Activated effector memory CD4-positive, alpha-beta T cell treated with anti-CD3 and anti-CD28 coated beads, Interleukin-2, amount 50 U/mL, for 16 hours (primary cell): ENCODE measurements around the gene GNAZ.
"Not testable (repeated sequence)": the region's sequence is repeated elsewhere in the genome, so short reads cannot be mapped to it uniquely, and the experiment has no call there.

Source experiments
- DNase-seq: peaks from one replicate; pipeline ENCODE4 v3.0.0-alpha.2; 2020

Gene GNAZ

GRCh38 chr22:23070418-23071229 is at the start of gene GNAZ:
Gene GNAZ (plus strand): TSS chr22:23070519. CDS start chr22:23095696, 25,177 bp downstream.
- peak; percentile 66 for DNase-seq

GRCh38 chr22:23020659-23021293 is 49.5 kb upstream of the GNAZ start:
- DNase-seq: no peak

GRCh38 chr22:23021660-23022353 is 48.5 kb upstream of the GNAZ start:
- DNase-seq: not testable (repeated sequence)

DNA sequence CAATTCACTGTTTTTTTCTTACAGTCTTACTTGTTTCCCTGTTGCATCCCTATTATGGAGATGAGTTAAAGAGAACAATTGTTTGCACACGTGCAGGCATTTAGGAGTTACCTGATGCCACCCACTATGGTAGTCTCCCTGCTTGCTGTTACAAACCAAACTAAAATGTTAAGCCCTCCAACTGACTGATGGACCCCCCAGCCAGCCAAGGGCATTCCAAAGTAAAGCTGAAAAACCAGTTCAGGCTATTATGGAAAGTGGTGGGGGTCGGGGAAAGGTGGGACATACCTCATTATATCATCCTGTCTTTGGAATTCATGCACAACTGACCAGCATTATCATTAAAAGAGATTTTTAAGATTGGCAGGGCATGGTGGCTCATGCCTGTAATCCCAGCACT is 47.0 kb upstream of the GNAZ start:
- no peak for DNase-seq

GRCh38 chr22:23026777-23027176 is 43.5 kb upstream of the GNAZ start:
- DNase-seq: no peak

DNA sequence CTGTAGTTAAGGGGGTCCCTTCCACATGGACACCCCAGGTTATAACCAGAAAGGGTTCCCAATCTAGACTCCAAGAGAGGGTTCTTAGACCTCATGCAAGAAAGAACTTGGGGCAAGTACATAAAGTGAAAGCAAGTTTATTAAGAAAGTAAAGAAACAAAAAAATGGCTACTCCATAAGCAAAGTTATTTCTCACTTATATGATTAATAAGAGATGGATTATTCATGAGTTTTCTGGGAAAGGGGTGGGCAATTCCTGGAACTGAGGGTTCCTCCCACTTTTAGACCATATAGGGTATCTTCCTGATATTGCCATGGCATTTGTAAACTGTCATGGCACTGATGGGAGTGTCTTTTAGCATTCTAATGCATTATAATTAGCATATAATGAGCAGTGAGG is 42.5 kb upstream of the GNAZ start:
- not testable (repeated sequence) for DNase-seq

GRCh38 chr22:23029521-23030228 is 40.6 kb upstream of the GNAZ start:
- no peak for DNase-seq

GRCh38 chr22:23031381-23031780 is 38.9 kb upstream of the GNAZ start:
- no peak for DNase-seq

- DNase-seq: no peak
These were observed 38.5 kb upstream of the GNAZ start for GRCh38 chr22:23031786-23032185.

DNA sequence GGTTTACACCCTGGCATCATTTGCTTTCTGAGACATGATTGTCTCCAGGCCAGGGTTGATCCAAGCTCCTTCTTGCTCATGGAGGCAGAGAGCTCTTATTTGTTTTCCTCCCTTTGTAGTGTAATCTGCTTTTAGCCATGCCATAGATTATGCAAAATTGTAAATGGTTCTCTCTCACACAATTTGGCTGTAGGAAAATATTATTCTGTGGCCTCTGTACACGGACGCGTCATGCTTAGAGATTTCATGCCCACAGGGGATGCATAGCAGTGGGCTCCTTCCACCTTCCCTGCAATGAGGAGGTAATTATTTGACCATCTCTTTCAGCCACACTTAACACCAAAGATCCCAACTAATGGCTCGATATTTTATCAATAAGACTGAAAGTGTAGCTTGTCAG is 37.7 kb upstream of the GNAZ start:
- DNase-seq: no peak

DNA sequence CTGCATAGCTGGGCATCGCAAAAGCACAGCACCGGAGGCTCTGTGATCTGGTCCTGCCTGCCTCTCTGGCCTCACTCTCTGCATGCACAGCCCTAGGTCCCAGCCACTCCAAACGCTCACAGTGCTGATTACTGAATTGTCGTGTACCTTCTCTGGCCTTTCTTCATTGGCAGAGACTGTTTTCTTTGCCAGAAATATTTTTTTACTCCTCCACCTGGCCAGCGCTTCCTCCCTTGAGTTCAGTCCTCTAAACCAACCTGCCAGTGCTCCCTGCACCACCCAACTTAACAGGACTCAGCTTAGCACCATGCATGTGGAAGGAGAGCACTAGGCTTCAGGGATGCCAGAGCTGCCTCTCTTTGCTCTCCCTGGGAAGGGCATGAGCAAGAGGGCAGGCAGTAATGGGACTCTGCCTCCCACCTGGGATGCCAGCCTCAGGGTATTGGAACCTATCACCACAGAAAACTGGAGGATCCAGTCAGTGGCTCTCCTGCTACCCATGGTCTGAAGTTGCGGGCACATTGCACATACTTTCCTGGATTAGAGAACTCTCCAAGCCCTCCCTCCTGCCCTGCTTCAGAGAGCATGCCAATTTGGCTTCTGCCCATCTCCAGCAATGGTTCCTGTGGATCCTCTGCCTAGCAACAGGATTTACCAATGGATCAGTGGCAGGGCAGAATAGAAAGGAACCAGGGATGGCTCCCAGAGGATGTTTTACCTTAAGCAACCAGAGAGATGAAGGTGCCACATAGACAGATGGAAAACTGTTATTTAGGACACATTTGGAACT is 37.0 kb upstream of the GNAZ start:
- no peak for DNase-seq

DNA sequence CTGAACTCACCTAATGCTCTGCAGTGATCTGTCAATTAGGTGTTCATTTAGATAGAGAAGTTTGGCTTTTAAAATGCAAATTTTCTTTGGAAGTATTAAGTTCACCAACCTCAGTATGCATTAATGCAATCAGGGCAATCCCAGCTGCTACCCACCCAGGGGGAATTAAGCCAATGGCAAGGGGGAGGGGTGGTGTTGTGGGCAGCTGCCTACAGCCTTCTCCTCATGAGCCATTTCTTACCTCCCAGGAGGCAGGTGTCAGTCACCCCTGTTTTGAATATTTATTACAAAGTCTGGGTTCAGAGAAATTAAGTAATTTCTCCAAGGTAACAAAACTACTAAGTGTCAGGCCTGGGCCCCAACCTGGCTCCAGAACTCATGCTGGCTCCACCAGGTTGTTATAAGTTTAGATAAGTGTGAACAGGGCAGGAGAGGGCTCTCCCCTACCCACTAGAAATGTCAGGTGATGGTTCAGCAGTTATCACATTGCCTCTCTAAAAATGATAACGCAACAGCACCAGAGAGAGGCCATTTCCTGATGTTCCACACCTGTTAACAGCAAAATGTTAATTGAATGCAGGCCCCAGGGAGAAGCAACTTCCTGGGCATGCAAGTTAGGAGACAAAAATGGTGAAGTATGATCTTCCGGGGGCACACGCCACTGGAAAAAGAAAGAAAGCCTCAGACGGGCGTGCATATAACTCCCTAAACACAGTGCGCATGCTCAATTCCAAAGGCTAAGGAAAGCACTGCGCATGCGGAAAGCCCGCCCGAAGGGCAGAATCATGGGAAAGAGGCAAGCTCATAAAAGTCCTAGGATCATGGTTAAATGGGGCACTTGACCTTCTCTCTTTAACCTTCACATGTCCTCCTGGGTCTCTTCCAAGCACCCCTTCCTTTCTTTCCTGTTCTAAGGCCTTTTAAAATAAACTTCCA is 35.4 kb upstream of the GNAZ start:
- no peak for DNase-seq

DNA sequence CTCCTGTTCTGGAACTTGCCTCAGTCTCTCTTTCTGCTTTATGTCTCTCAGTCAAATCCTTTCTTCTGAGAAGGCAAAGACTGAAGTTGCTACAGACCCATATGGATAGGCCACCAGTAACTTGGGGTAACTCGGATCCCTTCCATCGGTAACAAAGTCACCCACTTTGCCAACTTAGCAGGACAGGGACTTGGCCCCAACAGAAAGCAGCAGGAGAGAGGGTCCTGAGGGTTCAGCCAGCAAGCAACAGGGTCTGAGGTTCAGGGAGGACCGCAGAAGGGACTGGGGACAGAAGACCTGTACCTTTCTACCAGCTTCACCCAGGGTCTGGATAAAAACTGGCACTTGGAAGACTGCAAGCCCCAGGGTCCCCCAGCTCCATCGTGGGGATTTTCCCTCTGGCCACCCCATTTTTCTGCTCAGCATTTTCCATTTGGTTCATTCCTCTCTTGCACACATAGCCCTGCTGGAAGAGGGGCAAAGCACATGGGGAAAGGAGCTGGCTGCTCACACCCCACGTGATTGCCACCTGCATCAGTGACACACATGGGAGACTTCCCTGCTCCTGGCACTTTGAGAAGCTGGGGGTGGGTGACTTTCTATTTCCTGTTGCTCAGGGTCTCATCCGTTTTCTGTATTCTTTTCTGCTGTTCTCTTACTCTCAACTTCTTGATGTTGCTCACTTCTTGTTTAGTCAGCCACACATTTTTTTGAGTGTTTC is 34.6 kb upstream of the GNAZ start:
- DNase-seq: no peak

DNA sequence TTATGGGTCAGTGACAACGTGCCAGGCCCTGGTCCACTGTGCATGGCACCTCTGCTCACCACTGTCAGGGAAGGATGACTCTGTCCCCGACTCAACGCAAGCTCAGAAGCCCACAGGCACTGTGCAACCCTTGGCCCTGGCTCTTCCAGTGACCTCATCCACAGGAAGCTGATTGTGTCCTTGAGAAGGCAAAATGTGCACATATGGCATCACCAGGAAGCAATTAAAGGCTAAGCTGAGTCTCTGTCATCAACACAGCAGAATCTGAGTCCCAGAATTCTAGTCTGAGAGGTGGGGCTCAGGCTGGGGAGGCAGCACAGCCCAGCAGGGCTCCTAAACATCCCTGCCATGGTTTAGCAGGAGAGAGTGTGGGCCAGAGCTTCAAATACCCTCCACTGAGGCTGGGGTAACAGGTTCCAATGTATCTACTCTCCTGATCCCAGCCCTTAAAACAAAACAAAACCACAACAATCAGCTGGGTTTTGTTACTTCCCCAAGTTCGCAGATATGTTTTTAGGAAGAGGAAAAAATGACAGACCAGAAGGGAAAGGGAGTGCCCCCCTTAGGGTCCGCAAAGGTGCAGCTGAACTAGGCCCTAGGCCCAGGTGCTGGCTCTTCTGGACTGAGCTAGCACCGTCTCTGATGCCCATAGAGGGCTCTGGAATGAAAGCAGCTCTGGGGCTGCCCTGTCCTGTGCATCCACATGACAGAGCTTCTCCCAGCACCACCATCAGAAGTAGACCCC is 33.5 kb upstream of the GNAZ start:
- DNase-seq: no peak

DNA sequence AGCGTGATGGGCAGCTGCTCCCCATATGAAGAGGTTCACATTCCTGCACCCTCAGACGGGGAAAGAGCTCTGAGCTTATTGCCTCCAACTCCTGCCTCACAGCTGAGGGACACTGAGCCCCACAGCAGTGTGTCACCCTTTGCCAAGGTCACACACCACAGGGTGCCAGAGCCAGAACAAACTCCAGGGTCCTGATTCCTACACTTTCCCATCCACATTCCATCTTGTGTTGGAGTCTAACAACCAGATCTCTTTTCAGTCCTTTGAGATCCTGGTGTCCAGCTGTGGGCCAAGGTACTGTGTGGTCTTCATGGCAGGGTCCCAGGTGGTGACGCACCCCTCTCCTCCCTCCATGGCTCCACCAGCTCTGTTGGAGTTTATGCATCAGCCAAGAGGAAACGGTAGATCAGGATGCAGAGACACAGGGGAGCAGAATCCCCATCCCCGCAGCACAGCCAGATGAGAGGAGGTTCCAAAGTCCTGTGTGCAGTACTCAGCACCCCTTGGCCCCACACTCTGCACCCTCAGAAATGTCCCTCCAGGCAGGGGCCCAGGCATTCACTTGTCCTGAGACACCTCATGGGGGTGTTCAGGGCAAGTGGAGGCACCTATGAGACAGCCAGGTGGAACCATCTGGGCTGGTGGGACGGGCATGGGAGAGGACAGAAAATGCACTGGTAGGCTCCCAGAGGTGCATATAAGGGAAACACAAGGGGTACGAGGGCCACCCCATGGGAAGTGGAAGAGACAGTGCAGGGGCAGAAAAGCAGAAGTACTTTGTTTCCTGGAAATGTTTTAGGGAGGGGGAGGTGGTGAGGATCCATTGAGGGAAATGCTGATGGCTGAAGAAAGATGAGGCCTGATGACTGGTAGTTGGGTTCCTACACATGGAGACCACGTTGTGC is 32.6 kb upstream of the GNAZ start:
- no peak for DNase-seq

DNA sequence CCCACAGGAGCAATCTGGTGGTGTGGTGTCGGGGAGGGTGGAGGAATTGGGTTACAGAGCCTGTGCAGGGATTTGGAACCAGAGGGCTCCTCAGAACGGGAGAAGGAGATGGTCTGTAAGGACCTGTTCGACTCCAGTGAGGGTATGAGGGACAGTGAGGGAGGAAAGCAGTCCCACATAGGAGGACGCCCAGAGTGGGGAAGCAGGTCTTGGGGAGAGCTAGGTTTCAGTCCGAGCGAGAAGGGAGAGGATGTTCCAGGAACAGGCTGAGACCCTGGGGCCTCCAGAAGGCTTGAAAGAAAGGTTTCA is 32.0 kb upstream of the GNAZ start:
- DNase-seq: no peak

DNA sequence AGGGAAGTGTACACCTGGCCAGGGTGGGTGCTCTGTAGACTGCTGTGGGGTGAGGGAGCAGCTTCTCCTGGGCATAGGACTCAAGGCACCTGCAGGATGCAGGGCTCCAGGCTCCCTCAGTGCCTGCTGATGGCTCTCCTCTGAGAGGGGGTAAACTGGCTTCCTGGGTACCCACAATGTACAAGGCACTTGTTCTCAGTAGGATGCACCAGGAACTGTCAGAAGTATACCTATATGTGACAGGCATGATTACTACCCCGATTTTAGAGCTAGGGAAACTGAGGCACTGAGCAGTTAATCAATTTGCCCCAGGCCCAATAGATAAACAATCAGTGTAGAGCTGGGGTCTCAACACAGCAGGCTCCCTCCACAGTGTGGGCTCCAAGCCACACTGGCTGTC is 31.4 kb upstream of the GNAZ start:
- no peak for DNase-seq

- no peak for DNase-seq
These were observed 28.1 kb upstream of the GNAZ start for GRCh38 chr22:23042179-23042578.

GRCh38 chr22:23044570-23044969 is 25.7 kb upstream of the GNAZ start:
- DNase-seq: no peak
